Measurements from ENCODE around the gene ERVMER34-1.

Gene ERVMER34-1

GRCh38 chr4:52716364-52717151, 34.7 kb downstream of the ERVMER34-1 start:
- DNase-seq, result no peak

- DNase-seq, result no peak
Observed at GRCh38 chr4:52715914-52716313, 35.3 kb downstream of the ERVMER34-1 start.

DNA sequence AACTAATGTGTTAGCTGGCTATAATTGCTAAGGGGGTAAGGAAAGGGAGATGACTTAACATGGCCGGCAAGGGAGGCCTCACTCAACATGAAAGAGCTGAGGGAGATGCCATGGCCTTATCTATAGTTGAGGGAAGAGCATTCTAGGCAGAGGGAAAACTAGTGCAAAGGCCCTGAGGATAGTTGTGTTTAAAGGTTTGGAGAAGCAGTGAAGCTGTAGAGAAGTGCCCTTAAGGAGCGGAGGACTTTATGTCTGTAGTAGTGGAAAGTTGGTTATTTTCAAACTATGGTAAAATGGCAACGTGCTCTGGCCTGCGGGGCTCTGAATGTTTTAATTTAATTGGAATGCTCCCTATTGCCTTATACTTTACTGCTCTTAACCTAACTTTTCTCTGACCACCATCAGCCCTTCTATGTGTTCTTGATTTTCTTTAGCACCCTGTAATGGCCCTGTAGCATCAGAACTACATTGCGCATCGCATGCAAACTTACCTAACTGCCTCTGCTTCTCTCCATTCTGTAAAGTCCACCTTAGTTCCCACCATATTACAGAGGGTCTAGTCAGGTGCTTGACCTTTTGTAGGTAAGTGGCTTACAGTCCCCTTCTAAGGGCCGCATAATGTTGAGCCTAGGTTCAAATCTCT, 35.8 kb downstream of the ERVMER34-1 start:
- DNase-seq, result no peak

GRCh38 chr4:52714597-52715254, 36.5 kb downstream of the ERVMER34-1 start:
- DNase-seq, result no peak

DNA sequence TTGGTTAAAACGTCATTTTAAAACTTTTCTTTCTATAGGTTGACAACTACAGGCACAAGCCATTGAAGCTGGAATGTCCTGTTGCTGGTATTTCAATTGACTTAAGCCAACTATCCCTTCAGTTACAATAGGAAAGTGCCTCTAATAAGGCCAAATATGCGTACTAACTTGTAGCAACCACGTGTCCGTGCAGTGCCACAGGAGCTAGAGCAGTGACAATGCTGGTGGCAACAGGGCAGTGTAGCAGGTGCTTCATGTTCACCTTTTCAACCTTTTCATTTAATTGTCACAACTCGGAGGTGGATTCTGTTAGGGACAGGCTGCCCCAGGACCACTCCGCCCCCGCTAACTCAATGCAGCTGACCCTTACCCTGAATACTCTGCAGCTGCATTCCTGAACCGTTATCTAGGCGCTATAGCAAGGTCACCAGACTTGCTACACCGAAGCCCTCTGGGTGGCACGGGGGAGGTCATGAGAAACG, 37.7 kb downstream of the ERVMER34-1 start:
- DNase-seq, result no peak

DNA sequence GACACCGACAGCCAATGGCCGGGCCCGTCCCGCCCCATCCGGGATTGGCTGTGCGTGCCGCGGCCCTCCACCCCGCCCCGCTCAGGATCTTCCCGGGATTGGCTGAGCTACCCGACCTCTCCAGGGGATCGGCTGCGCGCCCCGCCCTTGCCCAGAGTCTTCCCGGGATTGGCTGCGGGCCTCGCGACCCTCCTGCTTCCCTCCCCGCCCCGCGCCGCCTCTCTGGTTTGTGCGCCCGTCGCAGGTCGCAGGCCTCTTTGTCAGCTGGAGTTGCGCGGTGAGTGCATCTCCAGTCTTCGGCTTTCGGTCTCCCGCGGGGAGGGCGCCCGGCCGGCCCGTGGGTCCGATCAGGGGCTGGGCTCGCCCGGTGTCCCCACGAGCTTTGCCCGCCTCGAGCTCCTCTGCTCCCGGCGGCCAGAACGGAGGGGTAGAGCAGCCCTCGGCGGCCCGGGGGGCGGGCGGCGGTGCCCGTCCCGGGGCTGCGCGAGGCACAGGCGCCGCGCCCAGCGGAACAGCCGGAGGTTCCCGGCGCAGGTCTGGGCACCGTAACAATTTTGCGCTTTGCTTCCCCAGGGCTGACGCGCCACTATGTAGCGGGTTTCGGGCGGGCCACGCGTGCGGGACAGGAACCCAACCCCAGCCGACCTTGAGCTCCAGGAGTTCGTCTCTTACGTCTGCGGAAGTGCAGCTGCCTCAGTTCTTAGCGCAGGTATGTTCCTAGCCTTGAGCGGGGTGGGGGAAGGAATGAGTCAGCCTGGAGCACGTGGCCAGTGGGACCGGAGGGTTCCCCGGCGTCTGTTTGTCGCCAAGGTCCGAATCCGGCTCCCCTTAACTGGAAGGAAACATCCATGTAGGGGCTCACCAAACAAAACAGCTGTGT, 38.7 kb downstream of the ERVMER34-1 start:
- peak; percentile 97 for DNase-seq

GRCh38 chr4:52711834-52712250, 39.4 kb downstream of the ERVMER34-1 start:
- DNase-seq, result no peak

DNA sequence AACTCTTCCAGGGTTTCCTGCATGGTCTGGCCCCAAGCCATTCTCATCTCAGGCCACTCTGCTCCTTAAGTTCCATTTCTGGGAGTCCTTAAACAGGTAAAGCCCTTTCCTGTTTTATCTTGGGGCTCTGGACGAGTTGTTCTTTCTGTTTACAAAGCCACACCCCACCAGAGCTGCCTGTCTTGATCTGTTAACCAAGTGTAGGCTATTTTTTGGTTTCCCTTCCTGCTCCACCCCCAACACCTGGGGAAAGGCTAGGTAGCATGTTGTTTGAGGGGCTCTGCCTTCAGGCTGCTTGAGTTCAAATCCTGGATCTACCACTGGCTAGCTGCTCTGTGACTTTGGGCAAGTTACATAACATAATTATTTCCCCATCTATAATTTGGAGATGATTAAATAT, 40.0 kb downstream of the ERVMER34-1 start:
- DNase-seq, result no peak

DNA sequence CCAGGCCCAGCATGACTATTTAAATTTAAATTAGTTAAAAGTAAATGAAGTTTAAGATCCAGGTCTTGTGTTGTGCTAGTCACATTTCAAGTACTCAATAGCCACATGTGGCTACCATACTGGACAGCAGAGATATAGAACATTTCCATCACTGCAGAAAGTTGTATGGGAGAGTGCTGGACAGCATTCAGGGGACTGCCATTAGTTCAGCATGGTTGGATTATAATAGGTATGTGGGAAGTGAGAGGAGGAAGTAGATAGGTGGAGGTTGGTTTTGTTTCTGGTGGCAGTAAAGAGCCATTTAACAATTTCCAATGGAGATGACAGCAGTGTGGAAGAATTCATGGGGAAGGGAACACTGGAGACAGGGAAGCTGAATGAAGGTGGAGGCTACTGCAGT, 42.1 kb downstream of the ERVMER34-1 start:
- no peak for DNase-seq

GRCh38 chr4:52704661-52705060, 46.6 kb downstream of the ERVMER34-1 start:
- DNase-seq, result no peak

DNA sequence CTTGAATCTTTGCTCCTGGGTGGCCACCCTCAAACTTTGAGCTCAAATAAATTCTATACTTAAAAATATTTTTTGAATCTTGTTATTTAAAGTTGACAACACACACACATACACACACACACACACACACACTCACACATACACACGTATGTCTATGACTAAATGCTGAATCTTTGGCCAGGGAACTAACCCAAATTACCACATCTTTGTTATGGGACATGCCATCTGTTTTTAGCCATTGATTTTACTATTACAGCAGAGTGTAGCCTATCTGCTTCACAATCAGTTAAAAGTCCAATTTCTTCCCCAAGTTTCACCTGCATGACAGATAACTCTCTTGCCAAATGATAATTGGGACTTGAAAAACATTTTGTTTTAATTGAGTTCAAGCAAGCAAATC, 47.1 kb downstream of the ERVMER34-1 start:
- no peak for DNase-seq

GRCh38 chr4:52701207-52701606, 50.0 kb downstream of the ERVMER34-1 start:
- no peak for DNase-seq

GRCh38 chr4:52694936-52695335, 56.3 kb downstream of the ERVMER34-1 start:
- no peak for DNase-seq

DNA sequence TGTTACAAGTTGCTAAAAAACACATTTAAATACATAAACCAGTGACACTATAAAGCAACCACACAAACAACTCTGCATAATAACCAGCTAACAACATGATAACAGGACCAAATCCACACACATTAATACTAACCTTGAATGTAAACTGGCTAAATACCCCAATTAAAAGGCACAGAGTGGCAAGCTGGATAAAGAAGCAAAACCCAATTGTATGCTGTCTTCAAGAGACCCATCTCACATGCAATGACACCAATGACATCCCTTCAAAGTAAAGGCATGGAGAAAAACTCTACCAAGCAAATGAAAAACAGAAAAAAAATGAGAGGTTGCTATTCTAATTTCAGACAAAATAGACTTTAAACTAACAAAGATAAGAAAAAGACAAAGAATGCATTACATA, 57.7 kb downstream of the ERVMER34-1 start:
- no peak for DNase-seq
